MM.1S (cell line): ENCODE results near the gene SPTBN1.

ENCODE experiments used
- DNase-seq: peaks from one replicate; pipeline ENCODE4 v3.0.0-alpha.2; 2015
- H2AFZ ChIP-seq: fragments of 300-600 bp; sonication (generic); 2 replicates; pipeline ENCODE4 v1.6.0; 2016; ENCODE audit warnings: antibody characterized with exemption, low read length
- H3F3A ChIP-seq: fragments of 300-600 bp; sonication (generic); 2 replicates; pipeline ENCODE4 v1.6.1; 2016; ENCODE audit warnings: mild to moderate bottlenecking, antibody characterized with exemption, low read length, moderate library complexity, mixed read lengths; ENCODE audit not compliant: insufficient read depth
- H3K27ac ChIP-seq: fragments of 300-600 bp; sonication (generic); 2 replicates; pipeline ENCODE4 v1.5.1; 2016; ENCODE audit warnings: mild to moderate bottlenecking, low read length
- H3K27me3 ChIP-seq: fragments of 300-600 bp; sonication (generic); replicated peaks from 2 replicates; pipeline ENCODE4 v1.6.0; 2016; ENCODE audit warnings: low read length; ENCODE audit not compliant: insufficient read depth
- H3K36me3 ChIP-seq: fragments of 300-600 bp; sonication (generic); replicated peaks from 2 replicates; pipeline ENCODE4 v1.6.1; 2016; ENCODE audit warnings: mild to moderate bottlenecking, low read length, mixed read lengths; ENCODE audit not compliant: insufficient read depth
- H3K4me1 ChIP-seq: fragments of 300-600 bp; sonication (generic); 2 replicates; pipeline ENCODE4 v1.6.1; 2016; ENCODE audit warnings: low read length, mixed read lengths
- H3K4me2 ChIP-seq: fragments of 300-600 bp; sonication (generic); 2 replicates; pipeline ENCODE4 v1.6.0; 2016; ENCODE audit warnings: low read depth, low read length
- H3K4me3 ChIP-seq: fragments of 300-600 bp; sonication (generic); 2 replicates; pipeline ENCODE4 v1.5.1; 2016; ENCODE audit warnings: low read length, mixed read lengths
- H3K79me2 ChIP-seq: fragments of 300-600 bp; sonication (generic); 2 replicates; pipeline ENCODE4 v1.6.1; 2016; ENCODE audit warnings: mixed run types, low read length, mixed read lengths
- H3K9ac ChIP-seq: fragments of 300-600 bp; sonication (generic); 2 replicates; pipeline ENCODE4 v1.6.1; 2016; ENCODE audit warnings: low read length, mixed read lengths
- H3K9me2 ChIP-seq: fragments of 300-600 bp; sonication (generic); replicated peaks from 2 replicates; pipeline ENCODE4 v1.6.1; 2016; ENCODE audit warnings: mild to moderate bottlenecking, low read length, mixed read lengths; ENCODE audit not compliant: insufficient read depth
- H3K9me3 ChIP-seq: fragments of 300-600 bp; sonication (generic); replicated peaks from 2 replicates; pipeline ENCODE4 v1.6.1; 2016; ENCODE audit warnings: mild to moderate bottlenecking, low read length, mixed read lengths; ENCODE audit not compliant: insufficient read depth
- H4K20me1 ChIP-seq: fragments of 300-600 bp; sonication (generic); 2 replicates; pipeline ENCODE4 v1.6.1; 2016; ENCODE audit warnings: mild to moderate bottlenecking, low read length, moderate library complexity, mixed read lengths; ENCODE audit not compliant: insufficient read depth
- EZH2 ChIP-seq: fragments of 300-600 bp; sonication (generic); optimal IDR thresholded peaks from 2 replicates; pipeline ENCODE3; 2017; ENCODE audit warnings: low read depth, mild to moderate bottlenecking, antibody characterized with exemption, low read length, mixed read lengths
- EZH2phosphoT487 ChIP-seq: fragments of 300-600 bp; sonication (generic); IDR thresholded peaks from 2 replicates; pipeline ENCODE4 v1.6.1; 2018; ENCODE audit warnings: antibody characterized with exemption, low read length
- TF ChIP-seq, protein P1 (sequence below): fragments of 300-600 bp; sonication (generic); IDR thresholded peaks from 2 replicates; pipeline ENCODE4 v1.5.1; 2016; ENCODE audit warnings: antibody characterized with exemption, low read length, mixed read lengths

SPTBN1 gene

DNA sequence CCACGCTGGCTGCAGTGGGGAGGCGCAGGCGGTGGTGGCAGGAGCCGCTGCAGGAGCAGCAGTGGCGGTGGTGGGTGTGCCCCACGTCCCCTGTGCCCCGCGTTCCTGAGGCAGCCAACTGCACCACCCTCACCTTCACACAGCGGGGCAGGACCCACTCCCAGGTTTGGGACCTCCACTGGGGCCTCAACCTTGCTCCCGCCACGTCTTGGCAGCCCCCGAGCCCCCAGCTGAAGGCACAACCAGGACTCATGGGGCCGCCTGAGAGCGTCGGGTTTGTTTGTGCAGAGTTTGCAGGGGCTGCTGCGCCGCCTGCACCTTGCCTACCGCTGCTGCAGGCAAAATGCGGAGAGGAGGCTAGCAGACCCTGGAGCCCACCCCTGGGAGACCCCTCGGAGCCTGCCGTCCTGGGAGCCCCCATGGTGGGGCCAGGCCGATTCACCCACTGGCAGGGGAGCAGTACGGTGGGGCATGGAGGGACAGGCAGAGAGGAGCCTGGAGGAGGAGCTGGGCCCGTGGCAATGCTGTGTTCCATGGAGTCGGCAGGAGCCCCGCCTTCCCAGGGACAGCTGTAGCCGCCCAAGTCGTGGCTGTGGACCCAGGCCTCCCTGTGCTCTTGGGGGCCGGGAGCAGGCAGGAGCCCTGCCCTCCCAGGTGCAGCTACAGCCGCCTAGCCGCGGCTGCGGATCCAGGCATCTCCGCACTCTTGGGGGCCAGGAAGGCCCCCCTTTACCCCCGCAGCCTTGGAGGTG lies 252.6 kb downstream of the SPTBN1 start:
- no peaks in the 10 kb centered on the region for H3K4me1 ChIP-seq
- H3K9me3 ChIP-seq = no peaks in the 10 kb centered on the region
- DNase-seq = no peak
- H3F3A ChIP-seq = no peaks in the 10 kb centered on the region
- H3K4me2 ChIP-seq = peak overlapping the region; percentile 63; the same call in 1 of the 2 replicates
- TF ChIP-seq, protein P1, sequence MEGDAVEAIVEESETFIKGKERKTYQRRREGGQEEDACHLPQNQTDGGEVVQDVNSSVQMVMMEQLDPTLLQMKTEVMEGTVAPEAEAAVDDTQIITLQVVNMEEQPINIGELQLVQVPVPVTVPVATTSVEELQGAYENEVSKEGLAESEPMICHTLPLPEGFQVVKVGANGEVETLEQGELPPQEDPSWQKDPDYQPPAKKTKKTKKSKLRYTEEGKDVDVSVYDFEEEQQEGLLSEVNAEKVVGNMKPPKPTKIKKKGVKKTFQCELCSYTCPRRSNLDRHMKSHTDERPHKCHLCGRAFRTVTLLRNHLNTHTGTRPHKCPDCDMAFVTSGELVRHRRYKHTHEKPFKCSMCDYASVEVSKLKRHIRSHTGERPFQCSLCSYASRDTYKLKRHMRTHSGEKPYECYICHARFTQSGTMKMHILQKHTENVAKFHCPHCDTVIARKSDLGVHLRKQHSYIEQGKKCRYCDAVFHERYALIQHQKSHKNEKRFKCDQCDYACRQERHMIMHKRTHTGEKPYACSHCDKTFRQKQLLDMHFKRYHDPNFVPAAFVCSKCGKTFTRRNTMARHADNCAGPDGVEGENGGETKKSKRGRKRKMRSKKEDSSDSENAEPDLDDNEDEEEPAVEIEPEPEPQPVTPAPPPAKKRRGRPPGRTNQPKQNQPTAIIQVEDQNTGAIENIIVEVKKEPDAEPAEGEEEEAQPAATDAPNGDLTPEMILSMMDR = no peak
- TF ChIP-seq EZH2 (no peak), EZH2phosphoT487 (no peak)
- peak overlapping the region; percentile 63 for H2AFZ ChIP-seq
- H4K20me1 ChIP-seq = no peaks in the 10 kb centered on the region
- H3K4me3 ChIP-seq = peak overlapping the region; percentile 45
- H3K9ac ChIP-seq = peak overlapping the region; percentile 10; the same call in 1 of the 2 replicates
- H3K36me3 ChIP-seq = no peaks in the 10 kb centered on the region
- no peaks in the 10 kb centered on the region for H3K9me2 ChIP-seq
- no peaks in the 10 kb centered on the region for H3K27me3 ChIP-seq
- no peak overlapping the region for H3K27ac ChIP-seq
- no peaks in the 10 kb centered on the region for H3K79me2 ChIP-seq

DNA sequence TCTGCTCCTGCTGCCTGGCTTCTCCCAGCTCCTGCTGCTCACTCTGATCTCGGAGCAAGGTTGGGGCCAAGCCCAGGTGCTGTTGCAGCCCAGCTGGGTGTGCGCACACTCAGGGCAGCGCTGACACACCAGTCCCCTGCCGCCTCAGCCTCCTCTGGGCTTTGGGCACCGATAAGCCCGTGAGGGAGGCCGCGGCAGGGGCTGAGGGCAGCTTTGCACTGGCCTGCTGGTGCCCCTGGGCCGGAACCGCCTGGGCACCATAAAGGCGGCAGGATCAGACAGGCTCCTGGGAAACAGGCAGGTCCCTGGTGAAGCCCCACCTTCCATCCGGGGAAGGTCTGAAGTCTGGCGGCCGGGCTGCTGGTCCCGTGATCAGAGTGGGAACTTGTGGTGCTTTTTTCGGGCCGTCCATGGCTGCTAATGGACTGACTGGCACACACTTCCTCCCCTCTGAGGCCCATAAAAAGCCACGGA lies 253.2 kb downstream of the SPTBN1 start:
- Histone ChIP-seq H3K27ac (no peak overlapping the region), H3K9me2 (no peaks in the 10 kb centered on the region), H3K9me3 (no peaks in the 10 kb centered on the region), H3K36me3 (no peaks in the 10 kb centered on the region), H3K4me3 (peak overlapping the region; percentile 45), H3K79me2 (no peaks in the 10 kb centered on the region), H3K9ac (peak overlapping the region; percentile 10; the same call in 1 of the 2 replicates), H3K4me2 (peak overlapping the region; percentile 63), H3K4me1 (no peaks in the 10 kb centered on the region), H3K27me3 (no peaks in the 10 kb centered on the region), H2AFZ (peak overlapping the region; percentile 63), H4K20me1 (no peaks in the 10 kb centered on the region), H3F3A (no peaks in the 10 kb centered on the region)
- TF ChIP-seq, protein P1 = no peak
- TF ChIP-seq EZH2phosphoT487 = no peak
- no peak for TF ChIP-seq EZH2
- DNase-seq = no peak

DNA sequence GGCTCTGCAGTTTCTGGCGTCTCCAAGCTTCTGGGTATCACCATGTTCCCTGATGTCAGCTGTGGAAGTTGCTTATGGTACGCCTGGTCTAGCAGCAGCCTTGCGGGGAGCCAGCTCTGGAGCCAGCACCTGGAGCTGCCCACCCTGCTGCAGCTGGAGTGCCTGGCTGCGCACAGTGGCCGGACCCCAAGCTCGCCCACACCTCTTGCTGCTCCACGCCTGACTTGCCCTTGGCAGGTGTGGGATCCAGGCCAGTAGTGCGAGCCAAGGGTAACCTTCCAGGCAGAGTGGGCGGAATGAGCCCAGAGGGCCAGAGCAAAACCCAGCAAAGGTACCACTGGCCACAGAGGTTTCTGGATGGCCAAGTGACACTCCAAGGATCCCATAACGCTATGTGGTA lies 254.1 kb downstream of the SPTBN1 start:
- Histone ChIP-seq H3K4me1 (no peaks in the 10 kb centered on the region), H3K4me3 (no peak overlapping the region), H3K4me2 (no peak overlapping the region), H3K27me3 (no peaks in the 10 kb centered on the region), H3F3A (no peaks in the 10 kb centered on the region), H4K20me1 (no peaks in the 10 kb centered on the region), H3K9me2 (no peaks in the 10 kb centered on the region), H3K9ac (no peak overlapping the region), H3K9me3 (no peaks in the 10 kb centered on the region), H3K79me2 (no peaks in the 10 kb centered on the region), H2AFZ (no peak overlapping the region), H3K36me3 (no peaks in the 10 kb centered on the region), H3K27ac (no peak overlapping the region)
- no peak for DNase-seq
- TF ChIP-seq, protein P1 = no peak
- TF ChIP-seq EZH2 (no peak), EZH2phosphoT487 (no peak)
